ENCODE measurements around the gene ABAT.
"Not testable (repeated sequence)": the region's sequence is repeated elsewhere in the genome, so short reads cannot be mapped to it uniquely, and the experiment has no call there.

Gene ABAT

DNA sequence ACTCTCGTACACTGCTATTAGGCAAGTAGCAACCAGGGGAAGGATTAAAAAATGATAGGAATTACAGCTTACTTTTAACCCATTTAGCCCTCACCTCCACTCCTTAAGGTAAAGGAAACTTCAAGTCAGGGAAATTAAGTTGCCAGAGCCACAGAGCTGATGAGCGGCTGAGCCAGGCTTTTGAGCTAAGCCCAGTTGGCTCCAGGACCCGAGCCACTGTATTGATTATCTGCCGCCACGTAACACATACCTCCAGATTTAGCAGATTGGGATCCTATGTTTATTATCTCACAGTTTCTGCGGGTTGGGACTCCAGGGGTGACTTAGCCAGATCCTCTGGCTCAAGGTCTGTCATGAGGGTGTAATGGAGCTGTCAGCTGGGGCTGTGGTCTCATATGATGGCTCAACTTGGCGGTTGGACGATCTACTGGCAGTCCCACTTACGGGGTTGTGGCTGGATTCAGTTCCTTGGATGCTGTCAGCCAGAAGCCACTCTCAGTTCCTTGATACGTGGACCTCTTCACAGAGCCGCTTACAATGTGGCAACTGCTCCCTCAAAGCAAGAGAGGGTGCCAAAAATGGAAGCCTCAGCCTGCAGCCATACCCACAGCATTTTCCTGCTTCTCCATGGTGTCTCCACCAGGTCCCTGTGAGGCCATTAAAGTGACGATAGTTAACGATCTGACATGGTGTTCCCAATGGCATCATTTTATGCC lies 65.7 kb downstream of the ABAT start:
- DNase-seq (ENCODE audit: low read depth in 2 of 3, low spot score in 1 of 3), result no peak

DNA sequence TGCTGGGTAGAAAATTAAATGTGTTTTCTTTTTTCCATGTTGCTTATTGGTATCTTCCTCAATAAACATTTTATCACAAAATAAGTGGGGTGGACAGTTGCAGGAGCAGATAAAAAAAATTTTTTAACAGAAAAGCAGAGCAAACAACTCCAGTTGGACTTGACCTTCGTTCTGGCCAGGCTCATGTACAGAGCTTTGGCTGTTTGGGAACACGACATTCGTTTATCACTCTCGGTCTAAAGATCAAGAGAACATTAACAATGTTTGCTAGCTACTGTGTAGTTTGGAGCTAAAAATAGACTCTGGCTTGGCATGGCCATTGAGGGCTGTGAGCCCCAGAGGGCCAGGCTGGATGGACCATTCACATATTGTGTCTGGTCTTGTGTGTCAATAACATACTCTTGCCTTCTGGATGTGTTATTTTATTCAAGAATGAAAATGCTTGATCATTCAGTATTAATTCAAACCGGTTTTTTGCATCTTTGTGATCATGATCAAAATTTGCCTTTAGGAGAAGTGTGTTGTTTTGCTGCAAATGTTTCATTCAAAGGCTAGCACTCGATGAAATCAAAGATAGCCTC lies 66.4 kb downstream of the ABAT start:
- DNase-seq (ENCODE audit: low read depth in 2 of 3, low spot score in 1 of 3), result no peak

DNA sequence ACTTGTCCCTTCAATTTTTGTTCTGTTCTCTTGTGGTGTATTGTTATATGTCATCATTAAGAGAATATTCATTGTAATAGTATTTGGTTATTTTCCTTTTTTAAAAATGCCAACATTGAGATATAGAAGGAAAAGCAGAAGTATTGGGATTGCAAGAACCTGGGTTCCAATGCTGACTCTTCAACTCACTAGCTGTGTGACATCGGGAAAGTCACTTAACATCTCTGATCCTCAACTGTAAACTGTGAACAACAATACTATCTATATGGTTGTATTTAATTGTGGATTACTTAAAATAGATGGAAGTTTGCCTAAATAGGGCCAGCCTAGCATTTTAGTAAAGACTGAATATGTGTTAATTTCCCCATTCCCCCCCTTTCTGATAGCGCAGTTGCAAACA lies 67.2 kb downstream of the ABAT start:
- DNase-seq (ENCODE audit: low read depth in 2 of 3, low spot score in 1 of 3), result no peak

DNA sequence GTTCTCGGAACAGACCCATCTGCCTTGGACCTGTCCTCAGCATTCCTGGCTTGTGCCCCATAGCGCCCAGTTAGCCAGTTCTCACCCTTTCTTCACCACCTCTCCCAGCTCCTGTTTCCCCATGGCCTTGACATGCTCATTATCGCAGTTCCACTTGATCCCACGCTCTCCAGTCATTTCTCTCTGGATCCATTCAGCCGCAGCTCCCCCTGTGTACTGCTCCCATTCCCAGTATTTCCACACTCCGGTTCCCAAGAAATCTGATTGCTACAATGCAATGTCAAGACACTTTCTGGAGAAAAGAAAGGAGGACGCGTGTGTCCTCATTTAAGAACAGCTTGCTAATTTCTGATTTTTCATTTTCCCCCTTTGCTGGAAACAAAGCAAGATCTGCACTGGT lies 67.7 kb downstream of the ABAT start:
- DNase-seq (ENCODE audit: low read depth in 2 of 3, low spot score in 1 of 3), result no peak

DNA sequence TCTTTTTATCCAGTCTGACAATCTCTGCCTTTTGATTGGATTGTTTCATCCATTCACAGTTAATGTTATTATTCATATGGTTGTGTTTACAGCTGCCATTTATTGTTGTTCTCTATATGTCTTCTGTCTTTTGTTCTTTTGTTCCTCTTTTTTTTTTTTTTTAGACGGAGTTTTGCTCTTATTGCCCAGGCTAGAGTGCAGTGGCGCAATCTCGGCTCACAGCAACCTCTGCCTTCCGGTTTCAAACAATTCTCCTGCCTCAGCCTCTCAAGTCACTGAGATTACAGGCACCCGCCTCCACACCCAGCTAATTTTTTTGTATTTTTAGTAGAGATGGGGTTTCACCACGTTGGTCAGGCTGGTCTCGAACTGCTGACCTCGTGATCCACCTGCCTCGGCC lies 74.5 kb downstream of the ABAT start:
- not testable (repeated sequence) for DNase-seq (ENCODE audit: low read depth in 2 of 3, low spot score in 1 of 3)

DNA sequence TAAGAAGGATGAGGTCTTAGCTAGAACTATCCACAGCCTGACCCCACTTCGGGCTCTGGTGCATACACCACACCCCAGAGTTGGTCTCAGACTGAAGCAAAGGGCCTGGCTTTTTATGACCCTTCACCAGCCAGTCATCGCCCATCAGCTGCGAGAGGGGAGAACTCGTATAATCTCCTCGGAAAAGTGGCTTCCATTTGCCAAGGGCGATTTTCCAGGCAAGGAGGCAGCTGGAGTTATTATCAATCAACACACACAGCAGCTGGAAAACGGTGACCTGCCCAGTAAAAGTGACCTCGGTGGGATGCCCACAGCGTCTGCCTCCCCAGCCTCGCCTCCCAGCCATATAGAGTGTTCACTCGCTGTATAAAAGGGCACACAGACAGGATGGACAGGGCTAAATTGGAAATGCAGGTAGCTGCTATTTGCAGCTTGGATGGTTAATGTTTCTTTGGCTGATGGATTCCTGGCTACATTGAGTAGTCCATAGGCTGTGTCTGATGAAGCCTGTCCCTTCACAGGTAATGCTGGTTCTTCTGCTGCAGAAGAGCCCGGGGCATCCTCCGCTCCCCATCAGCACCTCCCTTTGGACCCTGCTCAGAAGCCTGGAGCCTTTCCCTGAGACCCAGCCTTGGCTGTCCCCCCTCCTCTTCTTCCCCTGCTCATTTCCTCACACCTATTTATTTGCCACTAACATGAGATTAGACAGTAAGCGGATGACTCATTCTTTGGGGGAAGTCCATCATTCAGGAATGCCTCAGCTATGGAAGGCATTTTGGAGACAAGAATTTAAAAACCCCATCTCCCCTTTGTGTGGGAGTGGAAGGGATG lies 77.3 kb downstream of the ABAT start:
- no peak for DNase-seq (ENCODE audit: low read depth in 2 of 3, low spot score in 1 of 3)

DNA sequence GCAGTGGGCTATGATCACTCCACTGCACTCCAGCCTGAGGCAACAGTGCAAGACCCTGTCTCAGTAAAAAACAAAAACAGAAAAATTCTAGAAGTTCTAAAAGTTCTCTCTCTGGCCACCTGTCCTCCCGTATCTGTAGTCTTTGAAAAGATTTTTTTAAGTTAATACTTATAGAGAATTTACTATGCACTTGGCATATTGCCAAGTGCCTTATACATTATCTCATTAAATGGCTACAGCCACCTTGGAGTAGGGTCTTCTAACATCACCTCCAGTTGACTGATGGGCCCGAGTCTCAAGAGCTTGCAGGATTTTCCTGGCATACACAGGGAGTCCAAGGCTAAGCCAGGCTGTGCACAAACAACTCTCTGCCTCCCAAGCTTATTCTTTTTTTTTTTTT lies 78.3 kb downstream of the ABAT start:
- no peak for DNase-seq (ENCODE audit: low read depth in 2 of 3, low spot score in 1 of 3)

DNA sequence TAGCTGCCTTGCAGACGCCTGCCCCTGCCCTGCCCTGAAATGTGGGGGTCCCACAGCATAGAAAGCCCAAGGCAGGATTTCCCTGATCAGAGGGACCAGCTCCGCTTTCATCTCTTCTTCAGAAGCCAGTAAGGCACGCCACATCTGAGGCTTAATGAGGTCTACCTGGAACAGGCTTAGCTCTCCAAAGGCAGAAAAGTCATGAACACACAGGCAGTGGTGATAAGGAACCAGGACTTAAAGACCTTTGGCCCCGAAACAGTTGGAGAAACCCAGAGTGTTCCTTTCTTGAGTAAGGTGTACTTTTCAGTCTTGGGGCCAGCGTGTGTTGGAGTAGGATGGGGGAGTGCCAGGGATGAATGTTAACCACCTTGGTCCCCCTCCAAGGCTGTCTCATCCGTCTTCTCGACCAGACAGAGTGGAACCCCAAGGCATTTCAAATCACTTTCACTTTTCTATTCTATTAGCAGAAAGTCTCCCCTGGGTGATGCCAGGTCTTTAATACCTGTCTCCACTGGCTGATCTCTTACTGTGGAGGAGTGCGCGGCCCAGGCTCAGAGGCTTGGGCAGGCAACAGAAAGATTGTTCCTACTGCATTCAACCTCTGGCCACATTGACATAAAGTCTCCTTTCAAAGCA lies 79.1 kb downstream of the ABAT start:
- no peak for DNase-seq (ENCODE audit: low read depth in 2 of 3, low spot score in 1 of 3)

DNA sequence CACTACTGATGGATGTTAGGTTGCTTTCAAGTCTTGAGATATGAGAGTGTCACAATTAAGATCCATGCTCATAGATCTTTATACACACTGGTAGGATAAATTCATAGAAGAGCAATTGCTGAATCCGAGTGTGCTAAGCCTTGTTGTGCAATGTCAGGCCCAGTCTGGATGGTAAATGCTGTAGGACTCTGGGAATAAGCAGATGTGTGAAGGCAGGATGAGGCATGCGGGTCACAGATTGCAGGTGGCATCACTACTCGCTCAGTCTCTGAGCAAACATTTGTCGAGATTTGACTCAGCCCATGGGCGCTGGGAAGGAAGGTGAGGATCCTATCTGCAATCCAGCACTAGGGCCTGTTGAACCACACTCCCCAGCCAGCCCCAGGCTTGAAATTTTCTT lies 82.3 kb downstream of the ABAT start:
- DNase-seq (ENCODE audit: low read depth in 2 of 3, low spot score in 1 of 3), result no peak

DNA sequence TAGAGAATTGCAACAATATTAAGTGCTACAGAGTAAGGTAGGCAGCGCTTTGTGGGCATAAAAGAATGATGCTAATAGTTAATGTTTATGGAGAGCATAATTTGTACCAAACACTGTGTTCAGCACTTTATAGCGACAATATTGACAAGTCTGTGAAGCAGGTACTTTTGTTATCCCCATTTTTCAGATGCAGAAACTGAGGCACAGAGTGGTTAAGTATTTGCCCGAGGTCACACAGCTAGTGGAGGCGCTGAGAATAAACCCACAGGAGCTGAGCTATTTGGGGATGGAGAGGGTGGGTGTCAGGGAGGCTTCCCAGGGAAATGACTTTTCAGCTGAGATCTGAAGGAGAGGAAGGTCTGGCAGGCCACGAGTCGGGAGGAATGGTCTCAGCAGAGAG lies 83.6 kb downstream of the ABAT start:
- DNase-seq (ENCODE audit: low read depth in 2 of 3, low spot score in 1 of 3), result no peak

DNA sequence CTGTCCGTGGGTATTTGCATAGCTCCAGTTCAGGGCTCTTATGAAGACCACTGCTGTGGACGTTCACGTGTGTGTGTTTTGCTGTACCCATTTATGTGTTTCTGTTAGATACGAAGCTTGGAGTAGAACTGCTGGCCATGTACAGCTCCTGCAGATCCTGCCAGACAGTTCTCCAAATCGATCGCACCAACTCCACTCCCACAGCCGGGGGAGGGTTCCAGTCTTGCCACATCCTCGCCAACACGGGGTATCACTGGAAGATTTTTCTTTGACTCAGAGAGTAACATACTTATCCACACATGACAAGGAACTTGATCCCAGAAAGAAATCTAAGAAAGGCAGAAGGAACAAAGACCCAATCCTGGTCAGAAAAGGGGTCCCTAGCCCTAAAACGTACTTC lies 85.6 kb downstream of the ABAT start:
- no peak for DNase-seq (ENCODE audit: low read depth in 2 of 3, low spot score in 1 of 3)

DNA sequence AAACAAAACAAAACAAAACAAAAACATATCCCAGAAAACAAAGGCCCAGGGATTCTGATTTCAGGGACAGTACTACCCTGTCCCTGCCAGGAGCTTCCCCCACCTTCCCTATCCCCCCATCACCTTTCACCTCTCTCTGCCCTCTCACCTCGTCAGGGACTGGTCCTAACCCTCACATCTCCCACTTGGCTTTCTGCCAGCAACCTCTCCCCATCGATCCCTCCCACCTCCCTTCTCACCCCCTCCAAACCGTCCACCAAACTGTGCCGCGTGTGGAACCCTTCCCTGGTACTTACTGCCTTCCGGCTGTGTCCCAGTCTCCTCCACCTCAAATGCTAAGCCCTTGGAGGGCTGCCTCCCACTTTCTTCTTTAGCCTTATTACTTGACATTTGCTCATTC lies 86.7 kb downstream of the ABAT start:
- no peak for DNase-seq (ENCODE audit: low read depth in 2 of 3, low spot score in 1 of 3)

DNA sequence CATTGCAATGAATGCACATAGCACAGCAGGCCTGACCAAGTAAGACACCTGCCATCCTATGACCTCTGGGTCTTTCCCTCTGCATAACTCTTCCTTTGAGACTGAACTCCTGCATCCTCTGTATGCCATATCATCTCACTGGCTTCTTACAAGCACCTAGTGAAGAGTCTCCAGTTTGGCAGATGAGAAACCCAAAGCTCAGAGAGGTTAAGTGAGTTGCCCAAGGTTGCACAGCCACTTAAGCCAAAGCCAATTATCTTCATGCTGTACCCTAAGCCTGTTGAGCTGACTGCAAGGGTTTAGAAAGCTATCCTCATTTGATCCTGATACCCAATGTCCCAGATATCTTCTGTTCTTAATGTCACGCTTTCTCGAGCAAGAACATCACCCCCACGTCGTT lies 87.8 kb downstream of the ABAT start:
- DNase-seq (ENCODE audit: low read depth in 2 of 3, low spot score in 1 of 3), result no peak

DNA sequence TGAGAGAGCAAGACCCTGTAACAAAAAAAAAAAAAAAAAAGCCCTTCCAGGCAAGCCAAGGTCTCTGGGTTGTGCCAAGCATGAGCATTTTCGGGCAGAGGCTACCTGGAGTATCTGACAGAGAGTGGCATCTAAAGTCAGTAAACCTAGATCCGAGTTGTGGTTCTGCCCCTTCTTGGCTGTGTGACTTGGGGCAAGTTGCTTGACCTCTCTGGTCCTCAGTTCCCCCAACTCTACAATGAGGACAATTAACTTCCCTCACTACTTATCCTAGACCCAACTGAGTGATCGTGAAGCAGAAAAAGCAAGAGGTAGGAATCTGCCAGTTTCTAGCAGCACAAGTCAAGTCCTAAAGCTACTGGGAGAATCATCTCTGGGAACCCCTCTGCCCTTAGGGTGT lies 88.7 kb downstream of the ABAT start:
- DNase-seq (ENCODE audit: low read depth in 2 of 3, low spot score in 1 of 3), result no peak

DNA sequence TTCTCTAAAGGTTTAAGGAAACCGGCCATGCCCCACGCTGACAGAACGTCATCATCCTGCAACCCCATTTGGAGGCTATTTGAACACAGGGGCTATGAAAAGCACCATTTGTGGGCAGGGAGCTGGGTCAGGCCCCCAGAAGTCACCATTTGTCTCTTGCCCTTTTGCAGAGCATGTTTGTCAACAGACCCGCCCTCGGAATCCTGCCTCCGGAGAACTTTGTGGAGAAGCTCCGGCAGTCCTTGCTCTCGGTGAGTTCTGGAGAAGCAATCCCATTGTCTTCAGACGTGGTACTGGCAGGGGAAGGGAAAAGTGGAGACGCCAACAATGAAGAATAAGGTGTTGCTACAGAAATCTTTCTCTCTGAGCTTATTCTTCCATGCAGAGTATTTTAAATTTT lies 89.5 kb downstream of the ABAT start:
- DNase-seq (ENCODE audit: low read depth in 2 of 3, low spot score in 1 of 3), result no peak

DNA sequence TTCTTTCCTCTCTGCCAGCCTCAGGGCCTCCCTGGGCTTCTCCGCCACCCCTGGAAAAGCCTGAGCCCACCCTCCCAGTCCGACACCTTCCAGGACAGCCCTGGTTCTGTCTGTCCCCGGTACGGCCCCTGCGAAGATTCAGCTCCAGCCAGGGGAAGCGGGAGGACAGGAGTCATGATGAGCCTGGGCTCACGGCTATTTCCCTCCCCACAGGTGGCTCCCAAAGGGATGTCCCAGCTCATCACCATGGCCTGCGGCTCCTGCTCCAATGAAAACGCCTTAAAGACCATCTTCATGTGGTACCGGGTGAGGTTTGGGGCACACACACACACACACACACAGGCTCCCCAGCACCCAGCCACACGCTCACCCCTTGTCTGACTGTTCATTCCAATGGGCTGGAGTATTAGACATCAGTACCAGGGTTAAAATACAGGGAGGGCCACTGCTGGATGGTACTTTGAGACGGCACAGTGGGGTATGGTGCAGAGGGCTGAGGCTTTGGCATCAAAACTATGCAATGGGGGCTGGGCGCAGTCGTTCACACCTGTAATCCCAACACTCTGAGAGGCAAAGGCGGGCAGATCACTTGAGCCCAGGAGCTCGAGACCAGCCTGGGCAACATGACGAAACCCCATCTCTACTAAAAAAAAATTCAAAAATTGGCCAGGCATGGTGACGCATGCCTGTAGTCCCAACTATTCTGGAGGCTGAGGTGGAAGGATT lies 90.3 kb downstream of the ABAT start:
- DNase-seq (ENCODE audit: low read depth in 2 of 3, low spot score in 1 of 3), result no peak

DNA sequence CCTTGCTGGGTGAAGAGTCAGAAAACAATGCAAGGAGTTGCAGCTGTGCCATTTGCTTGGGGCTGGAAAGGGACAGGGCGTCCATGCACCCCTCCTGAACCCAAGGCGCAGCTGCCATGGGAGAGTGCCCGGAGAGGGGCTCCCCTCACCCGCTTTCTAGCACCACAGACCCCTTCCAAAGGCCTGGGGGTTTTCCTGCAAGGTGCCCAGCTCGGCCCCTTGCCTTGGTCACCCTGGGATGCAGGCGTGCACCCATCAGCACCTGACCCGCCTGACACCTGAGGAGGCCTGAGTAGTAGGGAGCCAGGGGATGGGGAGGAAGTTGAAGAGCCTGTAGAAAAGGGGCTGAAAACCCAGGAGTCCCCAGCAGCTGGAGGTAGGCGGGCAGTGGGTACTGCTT lies 92.8 kb downstream of the ABAT start:
- no peak for DNase-seq (ENCODE audit: low read depth in 2 of 3, low spot score in 1 of 3)

DNA sequence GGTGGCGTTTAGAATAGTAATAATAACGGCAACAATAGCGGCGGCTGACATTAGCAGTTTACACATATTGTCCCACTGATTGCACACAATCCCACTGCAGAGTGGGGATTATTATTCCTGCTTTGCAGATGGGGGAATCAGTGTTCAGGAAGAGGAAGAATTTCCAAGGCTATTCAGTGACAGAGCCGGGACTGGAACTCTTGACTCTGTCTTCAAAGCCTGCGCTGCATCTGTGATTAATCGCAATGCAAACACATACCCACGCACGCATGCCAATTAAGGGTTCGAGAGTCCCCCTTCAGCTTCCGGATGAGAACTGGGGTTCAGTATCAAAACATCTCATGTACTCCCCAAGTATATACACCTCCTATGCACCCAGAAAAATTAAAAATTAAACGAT lies 93.9 kb downstream of the ABAT start:
- DNase-seq (ENCODE audit: low read depth in 2 of 3, low spot score in 1 of 3), result no peak

DNA sequence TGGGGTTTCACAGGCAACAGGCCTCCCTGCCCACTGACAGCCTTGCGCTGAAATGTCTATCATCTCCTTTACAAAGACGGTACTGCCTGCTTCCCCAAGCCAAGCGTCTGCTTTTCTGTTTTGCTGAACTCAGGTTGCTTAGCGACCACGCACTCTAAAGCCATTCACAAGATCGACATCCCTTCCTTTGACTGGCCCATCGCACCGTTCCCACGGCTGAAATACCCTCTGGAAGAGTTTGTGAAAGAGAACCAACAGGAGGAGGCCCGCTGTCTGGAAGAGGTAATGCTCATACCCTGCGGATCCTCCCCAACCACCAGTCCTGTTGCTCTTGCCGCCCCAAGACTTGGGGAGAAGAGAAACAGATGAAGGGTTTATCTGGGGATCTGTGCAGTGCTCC lies 94.3 kb downstream of the ABAT start:
- no peak for DNase-seq (ENCODE audit: low read depth in 2 of 3, low spot score in 1 of 3)

DNA sequence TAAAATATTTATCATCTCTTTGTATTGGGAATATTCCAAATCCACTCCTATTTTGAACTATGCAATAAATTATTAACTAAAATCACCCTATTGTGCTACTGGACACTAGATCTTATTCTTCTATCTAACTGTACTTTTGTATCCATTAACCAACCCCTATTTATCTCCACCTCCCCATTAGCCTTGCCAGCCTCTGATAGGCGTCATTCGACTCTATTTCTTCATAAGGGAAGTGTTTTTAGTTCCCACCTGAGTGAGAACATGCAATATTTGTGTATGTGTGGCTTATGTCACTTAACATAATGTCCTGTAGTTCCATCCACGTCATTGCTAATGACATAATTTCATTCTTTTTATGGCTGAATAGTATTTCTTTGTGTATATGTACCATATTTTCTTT lies 99.1 kb downstream of the ABAT start:
- no peak for DNase-seq (ENCODE audit: low read depth in 2 of 3, low spot score in 1 of 3)

DNA sequence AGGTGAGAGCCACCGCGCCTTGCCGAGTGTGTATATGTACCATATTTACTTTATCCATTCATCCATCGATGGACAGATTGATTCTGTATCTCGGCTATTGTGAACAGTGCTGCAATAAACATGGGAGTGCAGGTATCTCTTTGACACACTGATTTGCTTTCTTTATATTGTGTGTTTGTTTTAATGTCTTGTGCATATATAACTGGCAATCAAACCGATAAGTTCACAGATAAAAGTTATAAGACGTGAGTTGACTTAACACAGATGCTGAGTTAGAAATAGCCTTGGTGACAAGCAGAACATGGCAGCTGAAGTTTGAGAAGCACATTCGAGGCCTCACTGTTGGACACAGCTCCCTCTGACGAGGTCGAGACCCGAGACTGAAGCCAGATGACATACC lies 99.8 kb downstream of the ABAT start:
- no peak for DNase-seq (ENCODE audit: low read depth in 2 of 3, low spot score in 1 of 3)
